ENCODE results near the gene GTPBP6. TPM values are rescaled to one million over a fixed set of nuclear protein-coding genes. Genes with fewer than 3 reads are reported as not detected.

The GTPBP6 gene
- total and polyA plus RNA-seq, 2 experiments from 2014 or later: 41.4 to 66.8 TPM

GRCh38 chrX:288561-288991, 30.0 kb downstream of the GTPBP6 start:
- TF ChIP-seq ZNF114 (CRISPR knock-in tag; IDR thresholded peaks at IDR 0.05): no peak
- TF ChIP-seq ZNF331 (CRISPR knock-in tag; IDR thresholded peaks at IDR 0.05; ENCODE audit: low read depth): no peak
- no peak for TF ChIP-seq CTCF (conservative IDR thresholded peaks at IDR 0.05; ENCODE audit: low read depth in 2 of 2)
- no peak for TF ChIP-seq EZH2 (IDR thresholded peaks at IDR 0.05; ENCODE audit: low read depth, unreplicated experiment)
- no peak for TF ChIP-seq CREB1 (CRISPR knock-in tag; IDR thresholded peaks at IDR 0.05; ENCODE audit: low read depth)
- TF ChIP-seq JUNB (IDR thresholded peaks at IDR 0.05; ENCODE audit: unreplicated experiment): no peak
- no peak for TF ChIP-seq NANOG (IDR thresholded peaks at IDR 0.05; ENCODE audit: borderline replicate concordance)
- TF ChIP-seq POLR2AphosphoS5 (IDR thresholded peaks at IDR 0.05; ENCODE audit: low read depth): no peak; the same call in 1 of the 2 replicates
- TF ChIP-seq STAT1 (IDR thresholded peaks at IDR 0.05; ENCODE audit: unreplicated experiment): no peak
- peaks cover 36% of the 10 kb centered on the region for H3F3A ChIP-seq (replicated peaks; ENCODE audit: low read depth)
- ATAC-seq: no peak
- no peak overlapping the region for H3K4me2 ChIP-seq
- Mint-ChIP-seq H3K4me3 (no peak overlapping the region), H3K27ac (no peak overlapping the region), H3K4me1 (peaks cover 21% of the 10 kb centered on the region), H3K9me3 (peaks cover 3% of the 10 kb centered on the region; the same call in 1 of the 3 replicates), H3K36me3 (ENCODE audit: low read depth) (peaks cover 93% of the 10 kb centered on the region), H3K27me3 (ENCODE audit: insufficient read depth, low read depth, poor library complexity) (peaks cover 7% of the 10 kb centered on the region)
- no peak overlapping the region for H3K27ac ChIP-seq (ENCODE audit: low read depth)
- H4K20me1 ChIP-seq (replicated peaks; ENCODE audit: insufficient read depth): peaks cover 37% of the 10 kb centered on the region
- H3K4me3 ChIP-seq: no peak overlapping the region
- no peak overlapping the region for H2AFZ ChIP-seq
- no peaks in the 10 kb centered on the region; the same call in 1 of the 2 replicates for H3K4me1 ChIP-seq (ENCODE audit: insufficient read depth)
- H3K36me3 ChIP-seq (ENCODE audit: insufficient read depth): peaks cover 81% of the 10 kb centered on the region
- 0 out of 2 replicates have a peak, but pooled peaks cover 2% of the 10 kb centered on the region for H3K9me2 ChIP-seq (ENCODE audit: insufficient read depth)
- no peak for DNase-seq (ENCODE audit: low spot score)
- no peaks in the 10 kb centered on the region for H3K27me3 ChIP-seq (ENCODE audit: insufficient read depth)
- H3K79me2 ChIP-seq (replicated peaks; ENCODE audit: insufficient read depth): peaks cover 57% of the 10 kb centered on the region

GRCh38 chrX:287670-288069, 30.9 kb downstream of the GTPBP6 start:
- Histone ChIP-seq H3K27ac (ENCODE audit: low read depth) (no peak overlapping the region), H3F3A (replicated peaks; ENCODE audit: low read depth) (peaks cover 30% of the 10 kb centered on the region), H3K27me3 (ENCODE audit: insufficient read depth) (no peaks in the 10 kb centered on the region), H3K36me3 (ENCODE audit: insufficient read depth) (peaks cover 72% of the 10 kb centered on the region), H3K4me3 (no peak overlapping the region), H3K9me2 (ENCODE audit: insufficient read depth) (no peaks in the 10 kb centered on the region), H2AFZ (no peak overlapping the region), H3K79me2 (replicated peaks; ENCODE audit: insufficient read depth) (peaks cover 56% of the 10 kb centered on the region), H3K4me2 (no peak overlapping the region), H3K4me1 (ENCODE audit: insufficient read depth) (no peaks in the 10 kb centered on the region; the same call in 1 of the 2 replicates), H4K20me1 (replicated peaks; ENCODE audit: insufficient read depth) (peaks cover 30% of the 10 kb centered on the region)
- Mint-ChIP-seq H3K36me3 (ENCODE audit: low read depth) (peaks cover 88% of the 10 kb centered on the region), H3K27me3 (ENCODE audit: insufficient read depth, low read depth, poor library complexity) (peaks cover 8% of the 10 kb centered on the region), H3K27ac (no peak overlapping the region), H3K9me3 (peaks cover 5% of the 10 kb centered on the region; the same call in 1 of the 3 replicates), H3K4me3 (no peak overlapping the region), H3K4me1 (peaks cover 21% of the 10 kb centered on the region)
- TF ChIP-seq ZNF114 (CRISPR knock-in tag; IDR thresholded peaks at IDR 0.05): no peak
- ATAC-seq (no peak), DNase-seq (ENCODE audit: low spot score) (no peak)
